ENCODE measurements around the gene ZNF740.

- TF ChIP-seq REST (IDR thresholded peaks at IDR 0.05; ENCODE audit: low read depth) (no peak), TCF12 (IDR thresholded peaks at IDR 0.05; ENCODE audit: low read depth) (no peak), MAX (IDR thresholded peaks at IDR 0.05) (no peak), YY1 (IDR thresholded peaks at IDR 0.05; ENCODE audit: low read depth) (no peak), USF1 (IDR thresholded peaks at IDR 0.05) (no peak), EGR1 (IDR thresholded peaks at IDR 0.05) (no peak), TAF1 (IDR thresholded peaks at IDR 0.05; ENCODE audit: low read depth) (no peak), RAD21 (IDR thresholded peaks at IDR 0.05; ENCODE audit: low read depth) (no peak), CEBPB (IDR thresholded peaks at IDR 0.05) (no peak), FOXM1 (IDR thresholded peaks at IDR 0.05; ENCODE audit: borderline replicate concordance, low read depth) (no peak), NFIC (IDR thresholded peaks at IDR 0.05) (no peak), CREB1 (IDR thresholded peaks at IDR 0.05; ENCODE audit: low read depth) (no peak), EP300 (IDR thresholded peaks at IDR 0.05; ENCODE audit: borderline replicate concordance) (no peak)
Observed at GRCh38 chr12:53145383-53146260, 34.9 kb upstream of the ZNF740 start.

Measured in Ishikawa (cell line).